SIG-M5 treated with dmso at 0.1 percent for 504 hours (cell line): Measurements from ENCODE around the gene DOK5.

Experiments used
- DNase-seq: peaks from one replicate; lab custom pipeline; 2025; ENCODE audit not compliant: unreplicated experiment; lab: John Stamatoyannopoulos, UW

DOK5 gene

GRCh38 chr20:54681869-54682268, 206.5 kb downstream of the DOK5 start:
- no peak for DNase-seq

DNA sequence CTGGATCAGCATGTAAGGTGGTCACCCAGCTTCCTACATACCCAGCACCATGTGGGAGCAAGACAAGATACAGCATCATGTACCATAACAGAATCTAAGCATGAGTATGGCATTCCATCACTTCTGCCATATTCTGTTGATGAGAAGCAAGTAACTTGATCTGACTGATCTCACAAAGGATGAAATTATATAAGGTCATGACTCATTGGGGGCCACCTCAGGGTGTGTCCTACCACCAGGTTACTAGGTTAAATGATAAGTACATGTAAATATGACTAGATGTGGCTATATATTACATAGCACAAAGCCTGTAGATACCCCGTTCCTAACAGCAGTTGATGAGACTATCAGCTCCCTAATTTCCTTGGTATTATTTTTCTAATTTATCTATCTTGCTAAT, 213.1 kb downstream of the DOK5 start:
- DNase-seq, result no peak

- no peak for DNase-seq
Observed at GRCh38 chr20:54690323-54690722, 214.9 kb downstream of the DOK5 start.

GRCh38 chr20:54691327-54691726, 215.9 kb downstream of the DOK5 start:
- no peak for DNase-seq

GRCh38 chr20:54692168-54692887, 216.9 kb downstream of the DOK5 start:
- DNase-seq, result no peak

- DNase-seq, result no peak
Observed at GRCh38 chr20:54694516-54694915, 219.1 kb downstream of the DOK5 start.

DNA sequence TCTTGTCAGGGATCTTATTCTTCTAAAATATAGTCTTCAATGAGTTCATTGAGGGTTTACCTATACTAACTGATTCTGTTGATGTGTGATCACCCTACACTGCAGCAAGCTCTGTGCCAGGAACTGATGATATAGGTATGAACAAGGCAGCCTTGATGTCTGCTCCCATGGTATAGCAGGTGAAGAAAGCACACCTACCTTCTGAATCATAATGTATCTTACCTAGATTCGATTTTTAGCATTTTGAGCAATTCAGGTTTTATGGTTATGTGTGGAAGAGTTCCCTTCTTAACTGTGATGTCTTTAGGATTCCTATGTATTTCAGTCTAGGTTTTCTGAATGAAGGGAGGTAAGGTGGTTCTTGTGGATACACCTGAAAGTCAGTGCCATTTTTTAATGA, 223.0 kb downstream of the DOK5 start:
- DNase-seq, result no peak
